ENCODE results near the gene PF4V1. TPM values are rescaled to one million over a fixed set of nuclear protein-coding genes. Genes with fewer than 3 reads are reported as not detected.
A peak's percentile ranks its signal among the peaks of the same experiment; 100 is the strongest.

The PF4V1 gene
- polyA plus RNA-seq, 1 donor (not counting 4 experiments of a cell fraction or from before 2014, with no cell fraction given), result not detected

DNA sequence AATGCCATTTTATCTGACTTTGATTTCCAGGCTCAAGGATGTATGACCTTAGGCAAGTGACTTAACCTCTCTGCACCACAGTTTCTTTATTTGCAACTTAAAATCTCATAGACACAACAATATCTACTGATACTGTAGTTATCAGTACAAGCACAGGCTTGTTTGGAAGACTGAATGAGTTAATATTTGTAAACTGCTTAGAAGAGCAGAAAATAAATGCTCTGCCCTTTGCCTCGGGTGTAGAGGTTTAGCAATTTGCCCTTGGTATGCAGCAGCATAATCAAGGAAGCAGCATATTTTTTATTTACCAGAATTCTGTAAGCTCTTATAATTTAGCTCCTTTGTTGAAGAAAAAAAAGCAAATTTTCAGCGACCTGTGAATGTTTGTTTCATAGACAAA is 13.2 kb downstream of the PF4V1 start:
- H2AFZ ChIP-seq (ENCODE audit: control insufficient read depth, low read length), result no peak overlapping the region
- FAIRE-seq (peak; percentile 69), DNase-seq (ENCODE audit: low read depth, low spot score) (no peak)
- peaks cover 41% of the 10 kb centered on the region for H3K4me1 ChIP-seq (ENCODE audit: control insufficient read depth, extremely low read depth, insufficient read depth, low read length)
- H3K79me2 ChIP-seq (ENCODE audit: control insufficient read depth, insufficient read depth, low read length), result no peaks in the 10 kb centered on the region
- dilution Hi-C loops (cut with MboI; ENCODE audit: extremely low pct_ligation_motif_present, low sequenced_read_pairs), result no loop called here
- H3K27me3 ChIP-seq (ENCODE audit: control insufficient read depth, extremely low read depth, insufficient read depth, low read length), result no peaks in the 10 kb centered on the region
- H3K9me1 ChIP-seq (ENCODE audit: control insufficient read depth, extremely low read depth, insufficient read depth, low read length), result no peaks in the 10 kb centered on the region
- H3K36me3 ChIP-seq (ENCODE audit: control insufficient read depth in 2 of 2, extremely low read depth in 1 of 2, insufficient read depth in 2 of 2, low read length in 2 of 2), result peaks cover 0 to 2% of the 10 kb centered on the region in 2 experiments
- H3K4me2 ChIP-seq (ENCODE audit: control insufficient read depth, extremely low read depth, insufficient read depth, low read depth, low read length), result peak overlapping the region; percentile 12
- H3K9ac ChIP-seq (ENCODE audit: control insufficient read depth, extremely low read depth, insufficient read depth, low read length), result no peak overlapping the region
- no peak overlapping the region for H3K27ac ChIP-seq (ENCODE audit: control insufficient read depth, insufficient read depth, low read length)
- no peak overlapping the region for H3K4me3 ChIP-seq (ENCODE audit: control insufficient read depth in 2 of 3, extremely low read depth in 1 of 3, insufficient read depth in 2 of 3, low read depth in 1 of 3, low read length in 3 of 3)
- no peaks in the 10 kb centered on the region for H4K20me1 ChIP-seq (ENCODE audit: control insufficient read depth, extremely low read depth, insufficient read depth, low read length)
- TF ChIP-seq CTCF (optimal IDR thresholded peaks at IDR 0.05 in 1 of 3, IDR thresholded peaks at IDR 0.05 in 1 of 3, conservative IDR thresholded peaks at IDR 0.05 in 1 of 3; ENCODE audit: extremely low read depth in 1 of 3, insufficient read depth in 2 of 3, low read length in 3 of 3) (no peak), EZH2 (IDR thresholded peaks at IDR 0.05; ENCODE audit: low read length) (no peak)
- H3K9me3 ChIP-seq (ENCODE audit: control insufficient read depth, low read depth, low read length), result no peaks in the 10 kb centered on the region

- peak overlapping the region; percentile 79 for H3K27ac ChIP-seq (ENCODE audit: control insufficient read depth, insufficient read depth, low read length)
- H3K9ac ChIP-seq (ENCODE audit: control insufficient read depth, extremely low read depth, insufficient read depth, low read length), result no peak overlapping the region
- no peaks in the 10 kb centered on the region for H4K20me1 ChIP-seq (ENCODE audit: control insufficient read depth, extremely low read depth, insufficient read depth, low read length)
- FAIRE-seq (peak; percentile 81), DNase-seq (ENCODE audit: low read depth, low spot score) (peak; percentile 57)
- H2AFZ ChIP-seq (ENCODE audit: control insufficient read depth, low read length), result no peak overlapping the region
- peaks cover 41% of the 10 kb centered on the region for H3K4me1 ChIP-seq (ENCODE audit: control insufficient read depth, extremely low read depth, insufficient read depth, low read length)
- H3K36me3 ChIP-seq (ENCODE audit: control insufficient read depth in 2 of 2, extremely low read depth in 1 of 2, insufficient read depth in 2 of 2, low read length in 2 of 2), result peaks cover 0 to 2% of the 10 kb centered on the region in 2 experiments
- no peaks in the 10 kb centered on the region for H3K27me3 ChIP-seq (ENCODE audit: control insufficient read depth, extremely low read depth, insufficient read depth, low read length)
- H3K9me1 ChIP-seq (ENCODE audit: control insufficient read depth, extremely low read depth, insufficient read depth, low read length), result no peaks in the 10 kb centered on the region
- peak; percentile 54 to 88 (median 59) for TF ChIP-seq CTCF (optimal IDR thresholded peaks at IDR 0.05 in 1 of 3, IDR thresholded peaks at IDR 0.05 in 1 of 3, conservative IDR thresholded peaks at IDR 0.05 in 1 of 3; ENCODE audit: extremely low read depth in 1 of 3, insufficient read depth in 2 of 3, low read length in 3 of 3)
- no peak for TF ChIP-seq EZH2 (IDR thresholded peaks at IDR 0.05; ENCODE audit: low read length)
- dilution Hi-C loops (cut with MboI; ENCODE audit: extremely low pct_ligation_motif_present, low sequenced_read_pairs), result no loop called here
- H3K4me3 ChIP-seq (ENCODE audit: control insufficient read depth in 2 of 3, extremely low read depth in 1 of 3, insufficient read depth in 2 of 3, low read depth in 1 of 3, low read length in 3 of 3), result no peak overlapping the region
- peak overlapping the region; percentile 95 for H3K4me2 ChIP-seq (ENCODE audit: control insufficient read depth, extremely low read depth, insufficient read depth, low read depth, low read length)
- no peaks in the 10 kb centered on the region for H3K79me2 ChIP-seq (ENCODE audit: control insufficient read depth, insufficient read depth, low read length)
- H3K9me3 ChIP-seq (ENCODE audit: control insufficient read depth, low read depth, low read length), result no peaks in the 10 kb centered on the region
These were observed 14.7 kb downstream of the PF4V1 start for GRCh38 chr4:73867783-73868182.
